IMR-90 (cell line): Measurements from ENCODE around the gene PTPRN2.

Experiments used
- BHLHE40 ChIP-seq: fragments of 150-350 bp; IDR thresholded peaks from 2 replicates; pipeline ENCODE4 v1.6.1; 2016; ENCODE audit warnings: mild to moderate bottlenecking, low read depth, low read length
- CEBPB ChIP-seq: IDR thresholded peaks from 2 replicates; pipeline ENCODE4 v1.6.1; 2012; ENCODE audit warnings: low read depth, low read length, improper control_type of control experiment
- CHD1 ChIP-seq: IDR thresholded peaks from 2 replicates; pipeline ENCODE4 v1.6.1; 2012; ENCODE audit warnings: low read depth, low read length, improper control_type of control experiment
- MAFK ChIP-seq: IDR thresholded peaks from 2 replicates; pipeline ENCODE4 v1.6.1; 2012; ENCODE audit warnings: low read depth, low read length, improper control_type of control experiment
- POLR2A ChIP-seq: IDR thresholded peaks from 2 replicates; pipeline ENCODE4 v1.6.1; 2012; ENCODE audit warnings: mild to moderate bottlenecking, low read depth, low read length
- RCOR1 ChIP-seq: IDR thresholded peaks from 2 replicates; pipeline ENCODE4 v1.6.1; 2012; ENCODE audit warnings: mild to moderate bottlenecking, low read length, improper control_type of control experiment; ENCODE audit not compliant: insufficient replicate concordance
- RFX5 ChIP-seq: IDR thresholded peaks from 2 replicates; pipeline ENCODE4 v1.8.0; 2012; ENCODE audit warnings: low read depth, mild to moderate bottlenecking, low read length, moderate library complexity
- SMC3 ChIP-seq: fragments of 150-350 bp; IDR thresholded peaks from 2 replicates; pipeline ENCODE4 v1.6.1; 2016; ENCODE audit warnings: low read depth, mild to moderate bottlenecking, antibody characterized with exemption, low read length, moderate library complexity
- TF ChIP-seq, protein P1 (sequence below): conservative IDR thresholded peaks from 2 replicates; pipeline ENCODE4 v1.5.1; 2012; ENCODE audit warnings: mild to moderate bottlenecking, low read depth, low read length, improper control_type of control experiment

DNA sequence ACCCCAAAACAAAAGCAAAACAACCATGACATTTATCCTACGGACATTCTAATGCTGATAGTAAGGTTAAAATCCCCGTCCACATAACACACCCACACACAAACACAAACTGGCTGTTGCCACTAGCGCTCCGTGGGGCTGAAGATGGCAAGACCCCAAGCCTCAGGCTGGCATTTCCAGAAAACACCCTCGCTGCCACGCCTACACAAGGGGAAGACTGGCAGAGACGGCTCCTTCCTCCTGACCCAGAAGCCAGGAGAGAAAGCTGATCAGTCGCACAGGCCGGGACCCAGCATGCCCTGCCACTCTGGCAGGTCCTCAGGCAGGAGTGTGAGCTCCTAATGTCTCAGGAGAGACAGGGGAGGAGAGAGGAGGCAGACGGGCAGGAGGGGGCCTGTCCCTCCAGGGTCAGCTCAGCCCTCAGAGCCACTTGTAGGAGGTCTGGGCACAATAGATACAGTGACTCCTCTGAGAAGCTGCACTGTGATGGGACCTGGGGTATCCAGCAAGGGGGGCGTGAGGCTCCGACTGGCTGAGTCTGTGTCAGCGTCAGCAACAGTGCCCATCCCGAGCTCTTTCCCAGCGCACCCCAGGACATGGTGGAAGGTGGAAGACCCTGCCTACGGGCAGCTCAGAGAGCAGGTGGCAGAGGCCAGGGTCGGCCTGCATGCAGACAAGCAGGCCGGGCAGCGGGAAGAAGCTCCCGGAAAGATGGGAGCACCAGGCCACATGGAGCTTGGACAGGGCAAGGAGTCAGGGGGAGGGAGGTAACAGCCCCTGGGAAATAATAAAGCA, 326.9 kb downstream of the PTPRN2 start:
- TF ChIP-seq, protein P1, sequence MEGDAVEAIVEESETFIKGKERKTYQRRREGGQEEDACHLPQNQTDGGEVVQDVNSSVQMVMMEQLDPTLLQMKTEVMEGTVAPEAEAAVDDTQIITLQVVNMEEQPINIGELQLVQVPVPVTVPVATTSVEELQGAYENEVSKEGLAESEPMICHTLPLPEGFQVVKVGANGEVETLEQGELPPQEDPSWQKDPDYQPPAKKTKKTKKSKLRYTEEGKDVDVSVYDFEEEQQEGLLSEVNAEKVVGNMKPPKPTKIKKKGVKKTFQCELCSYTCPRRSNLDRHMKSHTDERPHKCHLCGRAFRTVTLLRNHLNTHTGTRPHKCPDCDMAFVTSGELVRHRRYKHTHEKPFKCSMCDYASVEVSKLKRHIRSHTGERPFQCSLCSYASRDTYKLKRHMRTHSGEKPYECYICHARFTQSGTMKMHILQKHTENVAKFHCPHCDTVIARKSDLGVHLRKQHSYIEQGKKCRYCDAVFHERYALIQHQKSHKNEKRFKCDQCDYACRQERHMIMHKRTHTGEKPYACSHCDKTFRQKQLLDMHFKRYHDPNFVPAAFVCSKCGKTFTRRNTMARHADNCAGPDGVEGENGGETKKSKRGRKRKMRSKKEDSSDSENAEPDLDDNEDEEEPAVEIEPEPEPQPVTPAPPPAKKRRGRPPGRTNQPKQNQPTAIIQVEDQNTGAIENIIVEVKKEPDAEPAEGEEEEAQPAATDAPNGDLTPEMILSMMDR: no peak
- TF ChIP-seq POLR2A (no peak), RCOR1 (no peak), MAFK (no peak), BHLHE40 (no peak), RFX5 (no peak), CHD1 (no peak), CEBPB (no peak), SMC3 (no peak)
